Posterior cingulate gyrus (tissue), 11 donors: ENCODE data around the gene DGKI.

Experiments used
- DNase-seq, 10 donors: peaks; one replicate each; pipeline versions ENCODE4 v3.0.0 to v3.0.0-alpha.2; 2020 to 2021; ENCODE audit warnings: mixed read lengths in 3 of 10
- intact Hi-C: fragments of 100-400 bp; cut with DNase I; formaldehyde crosslinking; loops from one replicate; pipeline ENCODE4 v1.15.1; 2023

Gene DGKI

DNA sequence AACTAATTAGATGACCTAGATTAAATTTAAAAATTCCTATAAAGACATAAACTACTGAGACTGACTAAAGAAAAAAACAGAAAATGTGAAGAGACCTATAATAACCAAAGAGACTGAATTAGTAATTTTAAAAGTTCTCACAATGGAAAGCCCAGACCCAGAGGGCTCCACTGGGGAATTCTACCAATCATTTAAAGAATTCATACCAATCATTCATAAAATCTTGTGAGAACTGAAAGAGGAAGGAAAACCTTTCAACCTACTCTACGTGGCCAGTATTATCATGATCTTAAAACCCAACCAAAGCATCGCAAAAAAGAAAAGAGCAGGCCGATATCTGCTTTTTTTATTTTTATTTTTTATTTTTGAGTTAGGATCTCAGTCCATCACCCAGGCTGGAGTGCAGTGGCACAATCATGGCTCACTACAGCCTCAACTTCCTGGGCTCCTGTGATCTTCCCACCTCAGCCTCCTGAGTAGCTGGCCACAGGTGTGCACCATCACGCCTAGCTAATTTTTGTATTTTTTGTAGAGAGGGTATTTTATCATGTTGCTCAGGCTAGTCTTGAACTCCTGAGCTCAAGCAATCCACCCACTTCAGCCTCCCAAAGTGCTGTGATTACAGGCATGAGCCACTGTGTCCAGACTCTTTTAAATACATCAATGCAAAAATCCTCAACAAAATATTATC, 48.6 kb downstream of the DGKI start:
- DNase-seq, result no peak
- intact Hi-C loops, result no loop called here

- intact Hi-C loops, result no loop called here
- DNase-seq, result no peak
Measured at GRCh38 chr7:137795211-137795610, 51.6 kb downstream of the DGKI start.

GRCh38 chr7:137791930-137792329, 54.8 kb downstream of the DGKI start:
- intact Hi-C loops, result no loop called here
- no peak for DNase-seq

- intact Hi-C loops, result no loop called here
- DNase-seq, result no peak
Measured at GRCh38 chr7:137790828-137791227, 55.9 kb downstream of the DGKI start.

GRCh38 chr7:137789215-137789882, 57.4 kb downstream of the DGKI start:
- DNase-seq, result no peak
- intact Hi-C loops, result no loop called here

DNA sequence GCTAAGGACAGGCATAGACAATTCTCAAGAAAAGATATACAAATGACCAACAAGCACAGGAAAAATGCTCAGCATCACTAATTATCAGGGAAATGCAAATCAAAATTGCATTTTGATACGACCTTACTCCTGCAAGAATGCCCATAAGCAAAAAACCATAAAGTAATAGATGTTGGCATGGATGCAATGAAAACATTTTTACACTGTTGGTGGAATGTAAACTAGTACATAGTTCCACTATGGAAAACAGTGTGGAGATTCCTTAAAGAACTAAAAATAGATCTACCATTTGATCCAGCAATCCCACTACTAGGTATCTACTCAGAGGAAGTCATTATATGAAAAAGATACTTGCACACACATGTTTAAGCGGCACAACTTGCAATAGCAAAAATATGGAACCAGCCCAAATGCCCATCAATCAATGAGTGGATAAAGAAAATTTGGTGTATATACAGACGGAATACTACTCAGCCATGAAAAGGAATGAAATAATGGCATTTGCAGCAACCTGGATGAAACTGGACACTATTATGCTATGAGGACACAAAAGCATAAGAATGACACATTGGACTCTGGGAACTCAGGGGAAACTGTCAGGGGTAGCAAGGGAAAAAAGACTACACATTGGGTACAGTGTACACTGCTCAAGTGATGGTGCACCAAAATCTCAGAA, 59.3 kb downstream of the DGKI start:
- intact Hi-C loops, result no loop called here

GRCh38 chr7:137778511-137778910, 68.3 kb downstream of the DGKI start:
- intact Hi-C loops, result no loop called here

More for the DNA sequence above, 59.3 kb downstream of the DGKI start:
- DNase-seq, result no peak

DNA sequence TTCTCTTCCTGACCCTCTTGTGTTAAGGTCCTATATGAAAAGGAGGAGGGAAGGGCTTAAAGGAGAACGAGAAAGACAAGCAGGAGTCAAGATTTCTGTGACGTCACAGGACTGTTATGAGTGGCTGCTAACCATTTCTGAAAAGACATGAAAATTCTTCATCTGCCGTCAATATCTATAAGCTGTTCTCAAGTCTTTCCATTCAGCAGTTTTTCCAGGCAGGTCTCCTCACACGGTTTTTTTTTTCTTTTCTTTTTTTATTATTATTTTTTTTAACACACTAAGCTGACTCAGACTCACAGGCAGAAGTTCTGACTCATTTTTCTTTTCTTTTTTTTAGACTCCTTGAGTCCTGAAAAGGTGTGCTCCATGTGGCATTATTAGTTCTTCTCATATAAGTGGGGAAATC, 72.0 kb downstream of the DGKI start:
- DNase-seq, result no peak
- intact Hi-C loops, result no loop called here

More at GRCh38 chr7:137778511-137778910, 68.3 kb downstream of the DGKI start:
- DNase-seq, result no peak

GRCh38 chr7:137772748-137773147, 74.0 kb downstream of the DGKI start:
- intact Hi-C loops, result no loop called here
- DNase-seq, result no peak

- no peak for DNase-seq
- intact Hi-C loops, result no loop called here
Measured at GRCh38 chr7:137772316-137772715, 74.5 kb downstream of the DGKI start.

DNA sequence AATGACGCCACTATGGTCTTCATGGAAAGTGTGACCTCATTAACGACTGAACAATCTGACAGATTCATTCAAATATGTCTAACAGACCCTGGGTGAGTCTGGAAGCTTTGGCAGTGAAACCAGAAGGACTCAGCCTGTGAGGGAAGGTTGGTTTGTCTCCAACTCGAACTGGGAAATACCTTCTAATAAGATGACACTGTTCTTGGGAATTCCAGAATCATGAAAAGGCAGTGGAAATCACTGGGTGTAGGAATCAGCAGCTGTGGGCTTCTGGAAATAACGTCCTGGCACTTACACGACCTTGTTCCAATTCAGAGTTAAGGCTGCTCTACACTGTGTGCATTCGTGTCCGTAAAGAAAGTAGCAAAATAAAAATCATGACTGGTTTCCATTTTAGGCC, 75.1 kb downstream of the DGKI start:
- intact Hi-C loops, result no loop called here
- no peak for DNase-seq

DNA sequence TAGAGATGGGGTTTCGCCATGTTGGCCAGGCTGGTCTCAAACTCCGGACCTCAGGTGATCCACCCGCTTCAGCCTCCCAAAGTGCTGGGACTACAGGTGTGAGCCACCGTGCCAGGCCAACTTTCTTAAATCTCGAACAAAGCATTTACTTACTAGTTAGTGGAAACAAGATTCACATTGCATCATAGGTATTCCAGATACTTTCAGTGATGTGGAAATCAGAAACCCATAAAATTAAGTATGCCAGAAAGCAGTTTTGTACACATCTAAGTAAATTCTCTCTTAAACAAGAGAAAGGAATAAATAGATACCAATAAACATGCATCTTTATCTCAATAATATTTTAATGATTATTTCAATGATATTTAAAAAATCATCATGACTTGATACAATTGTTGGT, 75.5 kb downstream of the DGKI start:
- DNase-seq, result no peak
- intact Hi-C loops, result no loop called here

GRCh38 chr7:137768366-137768765, 78.4 kb downstream of the DGKI start:
- DNase-seq, result no peak
- intact Hi-C loops, result no loop called here

GRCh38 chr7:137762334-137762733, 84.4 kb downstream of the DGKI start:
- intact Hi-C loops, result no loop called here
- DNase-seq, result no peak

GRCh38 chr7:137760111-137760510, 86.7 kb downstream of the DGKI start:
- peak in 8 of 10 donors; percentile 33 to 92 (median 62) for DNase-seq
- intact Hi-C loops, result no loop called here

DNA sequence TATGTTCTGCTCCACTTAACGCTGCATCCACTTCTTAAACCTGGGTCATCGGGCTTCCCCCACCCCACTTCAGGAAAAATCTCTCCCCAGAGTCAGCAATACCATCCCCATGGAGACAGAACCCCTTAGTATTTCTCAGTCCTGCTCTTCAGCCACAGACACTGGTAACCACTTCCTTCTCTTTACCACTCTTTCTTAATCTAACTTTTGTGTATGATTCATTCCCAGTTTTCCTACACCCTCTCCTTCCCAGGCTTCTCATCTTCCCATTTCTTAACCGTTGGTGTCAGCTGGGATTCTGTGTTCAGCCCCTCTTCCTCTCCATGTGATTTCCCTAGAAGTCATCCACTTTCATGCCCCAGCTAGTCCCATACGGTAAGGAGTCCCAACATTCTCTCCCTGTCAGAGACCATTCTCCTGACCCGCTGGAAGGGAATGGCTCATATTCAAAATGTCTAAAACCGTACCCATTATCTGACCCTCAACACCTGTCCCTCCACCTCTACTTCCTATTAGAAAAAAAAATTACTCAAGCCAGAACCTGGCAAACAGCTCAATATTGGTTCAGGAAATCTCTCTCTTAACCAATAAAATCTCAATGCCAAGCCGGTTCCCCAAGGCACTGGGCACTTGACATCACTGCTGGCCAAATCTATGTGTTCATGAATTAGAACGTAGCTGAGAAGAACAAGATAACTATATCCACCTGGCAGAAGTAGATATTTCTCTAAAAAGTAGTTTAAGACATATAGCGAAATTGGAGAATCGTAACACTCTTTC, 89.4 kb downstream of the DGKI start:
- intact Hi-C loops, result no loop called here
- DNase-seq, result no peak

DNA sequence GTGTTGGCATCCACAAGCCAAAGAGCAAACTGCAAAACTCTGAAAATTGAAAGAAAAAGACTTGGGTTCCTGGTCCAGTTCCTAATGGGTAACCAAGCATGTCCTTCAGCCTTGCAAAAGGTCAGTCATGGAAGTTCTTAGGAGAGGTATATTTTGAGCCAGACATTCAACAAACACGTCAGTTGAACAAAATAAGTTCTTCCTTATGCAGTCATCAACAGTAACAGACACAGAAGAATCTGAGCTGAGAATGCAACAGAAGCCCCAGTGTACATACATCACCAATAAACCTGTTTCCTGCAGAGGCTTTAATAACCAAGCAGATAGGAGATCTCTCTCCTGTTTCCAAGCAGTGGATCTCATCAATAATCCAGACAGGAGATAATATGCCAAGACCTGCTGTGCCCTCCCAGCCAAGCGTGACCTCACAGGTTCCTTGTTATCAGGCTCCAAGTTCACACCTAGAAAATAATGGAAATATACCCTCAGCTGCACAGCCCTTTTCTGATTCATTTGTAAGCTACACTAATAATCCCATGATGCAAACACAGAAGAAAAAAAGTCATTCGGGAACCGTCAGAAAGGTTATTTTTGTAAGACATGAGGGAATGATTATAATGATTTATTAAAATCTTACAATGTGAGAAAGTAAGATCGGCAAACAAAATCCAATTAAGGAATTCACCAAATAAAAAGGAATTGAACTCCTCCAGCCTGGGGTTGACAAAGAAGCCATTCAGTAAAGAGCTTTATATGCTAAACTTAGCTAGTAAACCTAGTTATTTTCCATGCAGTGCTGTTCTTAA, 90.7 kb downstream of the DGKI start:
- DNase-seq, result no peak
- intact Hi-C loops, result no loop called here

DNA sequence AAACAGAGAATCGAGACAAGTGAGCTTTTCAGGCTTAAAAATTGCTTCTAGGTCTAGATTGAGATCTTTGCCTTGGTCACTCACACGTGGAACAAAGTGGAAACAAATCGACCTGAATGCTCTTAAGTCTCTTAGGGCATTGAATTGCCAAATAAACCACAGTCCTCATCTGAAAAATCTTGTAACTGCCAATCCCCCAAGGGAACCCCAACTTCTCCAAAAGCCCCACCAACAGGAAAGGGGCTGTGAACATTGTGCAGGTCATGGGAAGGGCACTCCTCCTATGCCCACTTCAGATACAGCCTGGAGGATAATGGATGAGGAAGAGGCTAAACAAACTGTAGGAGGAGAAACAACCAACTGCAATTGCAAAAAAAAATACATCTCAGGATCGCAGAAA, 91.3 kb downstream of the DGKI start:
- intact Hi-C loops, result no loop called here
- no peak for DNase-seq

DNA sequence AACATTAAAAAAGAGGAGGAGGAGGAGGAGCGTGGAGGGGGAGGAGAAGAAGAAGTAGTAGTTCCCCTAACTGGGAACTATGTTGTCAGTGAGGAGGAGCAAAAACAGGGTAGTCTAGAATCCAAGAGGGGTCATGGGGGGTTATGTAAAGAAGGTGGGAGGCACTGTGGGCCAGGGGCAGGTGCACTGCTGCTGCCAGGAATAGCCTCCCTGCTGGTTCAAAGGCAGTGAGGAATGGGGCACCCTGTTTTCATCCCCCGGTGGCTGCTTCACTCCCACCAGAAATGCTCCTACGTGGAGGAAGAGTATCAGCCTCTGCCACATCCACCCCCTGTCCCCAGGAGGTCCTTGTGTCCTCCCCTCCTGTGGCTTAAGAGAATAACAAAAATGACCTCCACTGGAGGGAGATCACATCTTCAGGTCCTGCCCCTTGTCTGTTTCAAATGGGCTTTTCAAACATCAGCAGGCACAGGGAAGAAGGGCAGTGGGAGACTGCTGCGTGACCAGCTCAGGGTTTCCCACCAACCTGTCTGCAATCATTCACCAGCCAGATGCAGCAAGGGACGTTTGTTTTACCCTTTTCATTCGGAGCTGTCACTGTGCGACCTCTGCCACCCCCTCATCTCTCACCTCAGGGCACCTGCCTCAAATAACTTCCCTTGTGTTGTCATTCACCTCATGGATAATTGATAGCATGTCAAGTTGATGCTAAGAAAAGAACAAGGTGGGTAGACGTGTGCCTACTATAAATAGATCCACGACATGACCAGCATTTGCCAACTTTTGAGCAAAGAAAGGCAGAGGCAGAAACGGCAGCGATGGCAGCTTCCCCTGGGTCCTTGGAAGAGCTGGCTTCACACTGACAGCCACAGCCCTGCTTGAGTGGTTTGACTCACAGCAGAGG, 92.6 kb downstream of the DGKI start:
- peak in 8 of 10 donors; percentile 24 to 91 (median 59) for DNase-seq
- intact Hi-C loops, result no loop called here
